GM21381 (cell line): ENCODE data around the gene PLCL2.

Source experiments
- ATAC-seq: cut with Tn5 transposase; IDR thresholded peaks from one replicate; pipeline ENCODE4 v1.9.1; 2021; ENCODE audit warnings: mild to moderate bottlenecking, moderate library complexity; ENCODE audit not compliant: unreplicated experiment

Gene PLCL2

DNA sequence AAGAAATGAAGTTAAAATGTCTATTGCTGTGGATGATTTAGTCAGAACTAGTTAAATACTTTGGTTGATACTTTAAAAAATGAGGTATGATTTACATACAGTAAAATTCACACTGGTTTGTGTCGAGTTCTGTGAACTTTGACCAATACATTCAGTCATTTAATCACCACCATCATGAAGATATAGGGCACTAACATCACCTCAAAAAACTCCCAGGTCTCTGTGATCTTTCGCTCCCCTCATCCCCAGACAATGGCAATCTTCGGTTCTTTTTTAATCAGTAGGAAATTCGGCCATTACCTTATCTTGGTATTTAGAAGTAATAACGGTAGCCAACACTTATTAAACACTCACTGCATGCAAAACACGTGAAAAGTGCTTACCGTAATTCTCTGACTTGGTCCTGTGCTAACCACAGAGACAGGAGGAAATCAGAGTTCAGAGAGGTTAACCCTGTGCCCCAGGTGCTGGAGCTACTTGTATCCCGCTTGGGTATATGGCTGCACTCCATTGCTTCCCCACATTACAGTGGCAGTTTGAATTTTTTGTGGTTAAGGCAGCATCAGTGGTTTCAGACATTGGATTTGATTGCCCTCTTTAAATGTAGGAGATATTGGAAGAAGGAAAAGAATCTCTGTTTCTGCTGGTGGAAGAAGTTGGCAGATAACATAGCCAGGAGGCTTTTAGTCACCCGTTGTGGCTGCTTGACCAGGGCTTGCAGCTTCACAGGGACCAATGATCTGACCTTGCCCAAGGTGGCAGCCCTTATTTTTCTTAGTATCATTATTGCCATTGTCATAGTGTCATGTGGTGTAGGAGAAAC is 4.2 kb downstream of the PLCL2 start:
- ATAC-seq, result peak; percentile 46

DNA sequence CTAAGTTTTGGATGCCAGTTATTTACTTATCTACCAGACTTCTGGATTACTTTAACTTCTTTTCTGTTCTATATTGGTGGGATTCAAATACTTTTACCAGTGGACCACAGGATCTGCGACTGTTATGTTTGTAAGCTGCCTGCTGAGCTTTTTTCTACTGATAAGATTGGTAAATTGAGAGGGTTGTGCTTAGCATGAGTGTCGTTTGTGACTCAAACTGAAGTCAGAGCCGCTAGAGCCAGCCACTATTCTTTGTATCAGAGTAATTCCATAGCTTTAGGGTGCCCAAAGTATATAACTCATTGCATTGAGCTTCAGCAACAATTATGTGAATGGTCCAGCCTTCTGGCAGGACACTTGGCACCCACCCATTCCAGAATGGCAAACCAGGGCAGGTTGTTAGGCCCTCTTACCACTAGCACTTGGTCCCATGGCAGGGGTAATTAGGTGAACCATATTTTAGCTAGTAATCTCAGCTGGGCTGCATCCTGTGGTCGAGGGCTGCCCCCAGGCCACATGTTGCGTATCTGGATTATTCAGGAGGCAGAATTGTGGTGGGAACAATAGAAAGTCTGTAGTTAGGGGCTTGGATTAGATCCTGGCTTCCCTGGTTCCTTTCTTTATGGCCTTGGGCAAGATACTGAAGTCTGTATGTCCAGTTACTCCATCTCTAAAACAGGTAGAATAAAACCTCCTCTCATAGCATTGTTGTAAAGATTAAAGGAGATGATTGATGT is 6.0 kb downstream of the PLCL2 start:
- no peak for ATAC-seq

DNA sequence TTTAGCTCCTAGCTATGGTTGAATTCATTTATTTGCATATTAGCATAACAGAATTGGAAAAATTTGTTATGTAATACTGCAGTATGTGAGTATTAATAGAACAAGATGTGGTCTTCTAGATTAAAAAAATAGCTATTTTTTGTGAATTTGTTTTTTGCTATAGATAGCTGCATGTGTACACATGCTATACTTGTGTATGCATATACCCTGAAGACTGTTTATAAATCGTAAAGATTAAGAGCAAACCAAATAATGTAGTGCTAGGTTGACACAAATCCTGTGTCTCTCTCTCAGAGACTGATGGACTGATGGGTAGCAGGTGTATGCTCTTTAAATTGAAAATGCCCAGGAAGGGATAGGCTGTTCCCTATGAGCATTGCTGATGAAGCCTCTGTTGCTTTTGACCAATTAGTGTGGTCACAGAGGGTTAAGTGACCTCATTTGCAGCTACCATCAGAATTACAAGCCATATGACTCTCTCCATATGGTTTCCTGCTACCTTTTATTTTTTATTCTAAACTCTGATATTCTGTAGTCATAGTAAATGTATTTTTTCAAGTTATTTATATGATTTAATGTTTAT is 9.0 kb downstream of the PLCL2 start:
- no peak for ATAC-seq

DNA sequence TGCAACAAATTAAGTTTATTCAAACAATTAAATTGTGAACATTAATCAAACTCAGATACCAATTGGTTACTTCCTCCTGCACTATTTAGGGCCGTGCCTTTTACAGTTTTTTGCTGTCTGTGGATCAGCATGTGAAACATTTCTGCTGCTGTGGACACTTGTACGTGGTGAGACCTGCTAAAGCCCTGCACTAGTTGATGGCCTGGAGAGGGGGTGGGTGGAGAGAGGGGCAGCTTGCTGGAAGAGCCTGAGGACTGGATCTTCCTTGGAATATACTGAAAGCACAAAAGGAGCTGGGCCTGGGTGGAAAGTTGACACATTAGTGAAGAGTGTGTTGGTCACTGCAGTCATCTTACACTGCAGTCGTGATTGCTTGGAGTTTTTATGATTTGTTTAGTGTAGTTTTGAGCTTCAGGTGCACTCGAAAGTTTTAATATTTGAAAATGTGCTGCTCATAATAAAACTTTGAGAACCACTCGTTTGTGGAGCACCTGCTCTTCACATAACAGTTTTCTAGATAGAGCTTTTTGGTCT is 11.4 kb downstream of the PLCL2 start:
- no peak for ATAC-seq

DNA sequence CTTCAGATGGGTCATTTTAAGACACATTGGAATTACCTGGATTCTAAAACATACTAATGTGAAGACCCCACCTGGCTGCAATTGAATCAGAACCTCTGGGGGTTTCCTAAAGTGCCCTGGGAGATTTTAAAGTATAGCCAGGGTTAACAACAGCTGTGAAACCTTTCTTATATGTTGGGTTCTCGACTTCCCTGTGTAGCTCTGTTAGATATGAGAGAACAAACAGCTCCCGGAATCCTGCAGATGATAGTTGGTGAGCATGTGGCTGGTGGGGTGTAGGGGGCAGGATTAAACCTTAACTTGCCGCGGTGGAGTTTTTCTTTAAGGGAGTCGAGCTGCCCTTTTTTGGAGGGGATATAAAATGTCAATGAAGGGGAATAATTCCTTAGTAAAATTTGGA is 12.1 kb downstream of the PLCL2 start:
- no peak for ATAC-seq

DNA sequence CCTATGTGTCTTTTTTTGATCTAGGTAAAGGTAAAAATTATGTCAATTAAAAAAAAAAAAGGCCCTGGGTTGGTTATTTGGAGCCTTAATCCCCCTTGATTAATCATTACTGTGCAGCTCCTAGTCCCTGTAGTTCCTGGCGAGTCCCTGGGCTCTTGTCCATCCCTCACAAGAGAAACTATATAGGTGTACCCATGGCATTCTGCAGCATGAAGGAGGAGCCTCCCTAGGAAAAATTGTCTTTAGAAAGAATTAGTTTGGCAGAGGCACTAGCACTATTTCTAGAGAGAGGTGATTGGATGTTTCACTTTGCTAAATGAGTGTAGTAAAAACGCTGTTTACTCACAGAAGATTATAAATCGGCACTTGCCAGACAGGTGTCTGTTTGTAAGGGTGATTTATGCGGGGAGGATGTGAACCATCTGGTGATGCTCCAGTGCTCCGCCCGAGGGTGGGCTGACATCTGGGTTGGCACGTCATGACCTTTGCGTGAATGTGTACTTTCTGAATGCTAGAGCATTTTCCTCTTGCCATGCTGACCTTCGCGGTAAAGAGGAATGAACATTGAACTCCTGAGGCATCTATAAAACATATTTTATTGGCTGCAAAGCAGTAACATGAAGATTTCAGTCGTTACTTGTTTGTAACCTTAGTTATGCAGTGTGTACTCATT is 12.6 kb downstream of the PLCL2 start:
- ATAC-seq, result peak; percentile 59

DNA sequence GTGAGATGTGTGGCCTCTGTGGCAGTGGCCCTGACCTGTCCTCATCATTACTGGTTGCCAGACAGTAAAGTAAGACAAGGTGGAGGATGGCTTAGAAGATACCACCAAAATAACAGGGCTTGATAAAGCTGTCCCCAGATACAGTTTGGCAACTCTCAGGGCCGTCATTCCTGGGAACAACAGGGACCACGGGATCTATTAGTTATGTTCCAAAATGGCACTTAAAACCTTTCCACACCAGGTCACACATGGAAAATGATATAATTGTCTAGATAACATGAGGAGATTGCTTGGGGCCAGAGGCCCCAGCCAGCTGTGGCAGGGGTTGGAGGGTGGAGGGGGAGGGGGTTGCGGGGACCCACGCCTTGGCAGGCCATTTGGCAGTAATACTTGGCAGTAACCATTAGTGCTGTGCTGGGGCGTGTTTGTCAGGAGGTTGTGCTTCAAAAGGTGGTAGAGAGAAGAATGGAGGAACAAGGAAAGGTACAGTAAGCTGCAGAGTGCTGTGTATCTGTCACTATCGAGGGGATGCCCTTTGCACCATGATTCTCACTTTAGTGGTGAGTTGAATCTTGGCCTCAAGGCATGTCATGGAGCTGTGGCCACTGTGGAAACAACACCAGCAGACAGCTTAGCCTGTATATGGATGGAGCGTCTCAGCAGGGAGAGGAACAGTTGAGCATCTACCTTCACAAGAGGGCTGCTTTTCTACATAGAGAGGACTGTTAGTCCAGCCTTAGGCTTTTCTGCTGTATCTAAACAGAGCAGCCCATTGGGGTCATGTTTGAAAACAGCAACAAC is 14.0 kb downstream of the PLCL2 start:
- no peak for ATAC-seq

DNA sequence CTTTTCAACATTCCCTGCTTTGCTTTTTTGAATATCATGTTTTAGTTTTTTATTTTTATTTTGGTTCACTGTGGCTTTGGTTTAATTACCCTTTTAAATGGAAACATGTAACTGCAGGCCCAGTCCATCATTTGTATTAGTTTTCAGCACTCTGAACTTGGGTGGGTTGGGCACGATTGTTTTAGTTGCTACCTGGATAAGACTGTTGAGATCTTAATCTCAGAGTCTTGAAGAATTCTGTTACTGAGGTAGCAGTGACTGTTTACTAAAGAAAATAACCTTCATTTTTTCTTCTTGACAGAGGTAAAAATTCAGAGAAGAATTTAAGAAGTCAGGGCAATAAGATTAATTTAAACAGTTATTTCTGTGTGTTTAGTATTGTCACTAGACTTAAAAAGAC is 15.2 kb downstream of the PLCL2 start:
- no peak for ATAC-seq

DNA sequence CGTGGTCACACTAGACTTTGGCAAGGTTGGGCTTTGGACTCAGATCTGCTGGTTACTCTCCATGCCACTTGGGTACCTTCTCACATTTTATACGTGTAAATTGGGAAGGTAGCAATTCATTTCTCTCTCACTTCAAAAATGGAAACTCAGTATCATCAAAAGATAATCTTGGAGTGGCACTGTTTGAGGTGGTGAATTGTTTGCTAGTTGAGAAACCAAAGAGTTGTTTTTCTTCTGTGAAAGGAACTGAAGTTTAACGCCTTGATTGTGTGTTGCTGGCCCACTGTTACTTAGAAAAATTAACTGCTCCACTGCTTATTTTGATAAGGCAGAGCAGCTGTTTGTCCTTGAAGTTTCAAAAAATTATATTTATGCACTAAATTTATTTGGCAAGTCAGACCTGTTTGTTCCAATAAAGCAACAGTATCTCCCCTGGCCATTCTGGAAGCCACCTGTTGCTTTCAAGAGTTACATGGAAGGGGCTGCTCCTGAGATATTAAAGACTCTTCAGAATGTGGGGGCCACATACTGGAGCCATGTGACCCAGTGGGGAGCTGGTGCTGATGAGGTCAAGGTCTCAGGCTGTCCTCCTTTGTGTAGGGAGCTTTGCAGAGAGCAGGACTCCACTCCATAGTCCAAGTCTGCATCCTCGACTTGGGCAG is 16.2 kb downstream of the PLCL2 start:
- ATAC-seq, result no peak

DNA sequence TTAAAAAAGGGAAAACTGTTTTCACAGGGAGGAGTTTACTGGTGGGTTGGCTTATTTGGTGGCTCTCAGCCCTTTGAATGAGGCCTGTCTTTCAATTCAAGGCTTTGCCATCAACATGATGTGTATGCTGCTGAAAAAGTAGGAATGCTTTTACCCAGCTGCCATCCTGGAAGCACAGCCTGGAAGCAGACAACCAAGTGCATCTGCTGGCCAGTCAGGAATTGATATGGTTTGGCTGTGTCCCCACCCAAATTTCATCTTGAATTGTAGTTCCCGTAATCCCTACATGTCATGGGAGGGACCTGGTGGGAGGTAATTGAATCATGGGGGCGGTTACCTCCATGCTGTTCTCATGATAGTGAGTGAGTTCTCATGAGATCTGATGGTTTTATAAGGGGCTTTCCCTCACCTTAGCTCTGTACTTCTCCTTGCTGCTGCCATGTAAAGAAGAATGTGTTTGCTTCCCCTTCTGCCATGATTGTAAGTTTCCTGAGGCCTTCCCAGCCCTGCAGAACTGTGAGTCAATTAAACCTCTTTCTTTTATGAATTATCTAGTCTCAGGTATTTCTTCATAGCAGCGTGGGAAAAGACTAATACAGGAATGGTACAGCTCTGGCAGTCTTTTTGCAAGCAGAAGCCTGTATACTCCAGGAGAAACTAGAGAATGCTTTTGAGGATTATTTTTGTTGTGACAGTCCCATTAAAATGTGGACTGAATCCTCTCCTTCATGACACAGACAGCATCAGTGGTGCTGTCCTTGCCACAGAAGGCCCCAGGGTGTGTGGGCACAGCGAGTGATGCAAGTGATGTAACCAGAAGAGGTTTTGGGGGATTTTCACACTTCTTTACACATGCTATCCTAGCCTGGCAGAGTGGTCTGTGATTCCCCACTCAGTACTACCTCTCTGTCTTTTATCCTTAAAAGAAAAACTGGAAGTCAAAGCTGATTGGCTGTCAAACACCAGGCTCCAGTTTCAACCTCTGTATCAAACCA is 20.0 kb downstream of the PLCL2 start:
- no peak for ATAC-seq

DNA sequence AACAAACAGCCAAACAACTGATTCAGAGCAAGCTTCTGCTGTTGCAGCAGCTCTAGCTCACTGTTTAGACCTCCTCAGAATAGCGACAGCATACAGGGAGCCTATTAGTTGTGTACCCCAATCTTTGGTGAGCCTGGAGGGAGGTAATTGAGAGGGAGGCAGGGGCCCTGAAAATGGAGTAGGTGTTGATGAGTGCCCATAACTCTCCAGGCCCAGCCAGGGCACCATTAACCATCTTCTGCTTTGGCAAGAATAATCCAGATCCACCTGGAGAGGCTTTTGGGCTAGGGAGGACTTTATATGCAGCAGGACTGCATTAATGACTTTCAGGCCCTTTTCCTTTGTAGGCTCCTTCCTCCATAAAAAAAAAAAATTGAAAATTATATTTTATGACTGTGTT is 20.9 kb downstream of the PLCL2 start:
- ATAC-seq, result no peak

DNA sequence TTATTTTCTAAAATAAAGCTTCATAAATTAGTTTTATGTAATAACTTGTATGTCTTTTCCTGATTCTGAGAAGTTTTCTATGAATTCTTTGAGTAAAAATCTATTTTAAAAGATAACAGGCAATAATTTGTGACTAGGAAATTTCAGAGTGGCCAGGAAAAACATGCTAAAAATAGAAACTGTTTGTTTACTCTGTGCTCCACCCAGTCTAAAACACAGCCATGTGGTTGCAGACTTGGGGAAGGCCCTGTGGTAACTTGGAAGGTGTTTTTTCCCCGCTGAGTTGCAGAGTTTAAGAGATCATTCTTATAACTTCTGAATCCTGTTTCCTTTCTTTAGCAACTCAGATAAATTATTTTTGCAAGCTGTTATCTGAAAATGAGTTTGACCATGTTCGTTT is 21.9 kb downstream of the PLCL2 start:
- peak; percentile 40 for ATAC-seq

DNA sequence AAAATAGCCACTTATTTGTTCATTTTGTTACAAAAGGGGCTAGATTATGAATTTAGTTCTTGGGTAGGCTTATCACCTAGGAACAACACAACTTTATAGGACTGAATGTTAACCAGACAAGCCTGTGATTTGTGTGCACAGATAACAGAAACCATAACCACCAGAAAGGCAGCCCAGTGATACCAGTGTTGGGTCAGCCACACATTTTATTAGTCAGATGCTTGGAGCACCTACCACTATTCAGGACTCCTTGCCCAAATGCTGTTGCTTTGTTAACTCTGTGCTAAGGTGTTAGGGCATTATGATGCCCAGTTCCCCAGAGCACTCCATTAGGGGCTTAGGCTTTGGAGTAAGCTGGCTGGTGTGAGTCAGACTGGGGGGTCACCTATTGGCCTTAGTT is 22.5 kb downstream of the PLCL2 start:
- peak; percentile 52 for ATAC-seq

DNA sequence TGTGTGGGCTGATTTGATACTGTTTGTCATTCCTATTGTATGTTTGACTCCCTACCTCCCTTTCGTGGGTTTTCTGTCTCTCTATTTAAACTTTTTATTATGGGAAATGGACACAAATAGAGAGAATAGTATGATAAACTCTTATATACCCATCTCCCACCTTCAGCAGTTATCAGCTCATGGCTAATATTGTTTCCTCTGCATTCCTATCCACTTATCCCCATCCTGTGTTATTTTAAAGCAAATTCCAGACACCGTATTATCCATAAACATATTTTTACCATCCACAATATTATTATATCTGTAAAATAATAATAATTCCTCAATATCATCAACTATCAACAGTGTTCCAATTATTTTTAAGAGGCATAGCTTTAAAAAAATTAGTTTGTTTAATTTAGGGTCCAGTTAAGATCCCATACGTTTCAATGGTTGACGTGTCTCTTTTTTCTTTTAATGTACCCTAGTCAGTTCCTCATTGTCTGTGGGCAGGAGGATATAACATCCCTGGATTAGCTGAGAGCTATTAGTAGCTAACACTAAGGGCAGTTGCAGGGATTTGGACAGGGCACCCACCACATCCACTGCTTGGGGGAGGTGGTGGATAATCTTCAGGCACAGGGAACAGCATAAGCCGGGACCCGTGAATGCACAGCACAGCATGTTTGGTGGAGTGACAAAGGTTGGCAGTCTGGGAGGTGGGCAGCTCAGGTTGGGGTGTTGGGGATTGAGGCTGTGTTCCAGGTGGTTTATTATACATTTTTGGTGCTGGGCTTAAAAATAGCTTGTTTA is 23.5 kb downstream of the PLCL2 start:
- no peak for ATAC-seq

DNA sequence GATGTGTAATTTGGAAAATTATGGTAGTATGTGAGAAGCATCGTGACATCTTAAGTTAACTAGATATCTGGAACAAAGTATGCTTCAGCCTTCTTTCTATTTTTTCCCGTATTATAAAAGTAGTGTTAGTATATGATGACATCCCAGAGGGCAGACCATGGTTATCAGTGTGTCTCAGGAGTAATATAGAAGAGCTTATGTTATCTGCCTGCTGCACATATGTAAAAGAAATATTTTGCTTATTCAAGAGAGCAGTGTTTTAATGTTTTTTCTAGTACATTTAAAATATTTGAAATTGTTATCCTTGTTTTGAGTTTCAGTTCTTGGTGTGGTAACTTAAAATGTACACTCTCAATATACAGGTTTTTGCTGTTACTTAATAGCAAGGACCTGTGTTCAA is 24.1 kb downstream of the PLCL2 start:
- no peak for ATAC-seq

DNA sequence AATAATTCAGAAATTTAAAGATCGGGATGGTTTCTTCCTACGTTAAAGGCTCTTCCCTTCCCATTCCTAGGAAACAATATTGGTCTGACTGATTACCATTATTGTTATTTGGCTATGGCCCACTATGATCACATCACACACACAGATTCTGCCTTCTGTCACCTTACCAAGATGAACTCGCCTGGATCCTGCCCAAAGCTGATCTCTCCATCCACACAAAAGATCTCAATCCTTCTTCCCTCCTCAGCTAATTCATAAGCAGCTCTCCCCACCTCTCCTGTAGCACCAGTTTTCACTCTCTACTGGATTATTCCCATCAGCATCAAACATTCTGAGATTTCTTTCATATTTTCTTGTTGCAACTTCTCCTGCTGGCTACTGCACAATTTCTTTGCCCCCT is 25.0 kb downstream of the PLCL2 start:
- ATAC-seq, result no peak

DNA sequence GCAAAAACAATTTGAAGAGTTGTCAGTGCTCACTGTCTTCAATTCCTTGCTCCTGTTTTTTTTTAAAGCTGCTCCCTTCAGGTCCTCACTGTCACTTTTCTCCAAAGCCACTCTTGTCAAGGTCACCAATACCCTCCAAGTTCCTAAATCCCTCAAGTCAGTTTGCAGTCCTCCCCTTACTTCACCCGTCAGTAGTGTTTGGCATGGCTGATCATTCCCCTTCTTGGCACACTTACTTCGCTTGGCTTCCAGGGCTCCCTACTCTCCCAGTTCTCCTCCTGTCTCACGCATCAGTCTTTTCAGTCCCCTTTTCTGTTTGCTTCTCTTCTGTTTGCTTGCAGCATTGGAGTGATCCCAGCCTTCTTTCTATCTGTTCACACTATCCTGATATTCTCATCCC is 25.5 kb downstream of the PLCL2 start:
- ATAC-seq, result no peak

DNA sequence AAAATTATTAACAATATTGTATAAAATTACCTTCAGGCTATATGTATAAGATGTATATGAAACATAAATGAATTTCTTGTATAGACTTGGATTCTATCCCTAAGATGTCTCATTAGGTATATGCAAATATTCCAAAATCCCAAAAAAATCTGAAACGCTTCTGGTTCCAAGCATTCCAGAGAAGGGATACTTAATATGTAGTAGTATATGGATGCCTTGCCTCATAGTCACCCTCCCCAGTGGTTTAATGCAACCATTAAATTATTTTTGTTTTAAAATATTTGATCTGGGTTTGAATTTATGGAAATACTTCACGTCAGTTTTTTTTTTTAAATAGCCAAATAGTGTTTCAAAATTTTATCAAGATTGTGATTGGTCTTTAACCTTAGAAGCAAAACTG is 27.2 kb downstream of the PLCL2 start:
- ATAC-seq, result no peak
